CD14-positive monocyte (primary cell): ENCODE measurements around the gene SCN8A. TPM values are rescaled to one million over a fixed set of nuclear protein-coding genes. Genes with fewer than 3 reads are reported as not detected.

Source experiments
- DNase-seq, 3 donors: peaks; one replicate each; pipeline ENCODE4 v3.0.0-alpha.2; 2011 to 2022
- H2AFZ ChIP-seq: 2 replicates; pipeline ENCODE4 v1.6.0; 2012; ENCODE audit warnings: mild to moderate bottlenecking, low read depth, low read length, inconsistent platforms; ENCODE audit not compliant: insufficient read depth, poor library complexity, severe bottlenecking
- H3K27ac ChIP-seq, 2 donors: 1 replicate in 1 of 2; 2 replicates in 1 of 2; pipeline ENCODE4 v1.5.1; 2012 to 2013; ENCODE audit warnings: low read length in 2 of 2, control low read depth in 1 of 2, inconsistent platforms in 1 of 2, low read depth in 1 of 2, mild to moderate bottlenecking in 1 of 2
- H3K27me3 ChIP-seq, 2 donors: one replicate each; pipeline versions ENCODE4 v1.6.0 to v1.6.1; 2011 to 2013; ENCODE audit warnings: low read length in 2 of 2; ENCODE audit not compliant: control insufficient read depth in 2 of 2, insufficient read depth in 2 of 2
- H3K36me3 ChIP-seq, 2 donors: replicated peaks in 1 of 2; 1 replicate in 1 of 2; 2 replicates in 1 of 2; pipeline versions ENCODE4 v1.5.1 to v1.6.1; 2012 to 2013; ENCODE audit warnings: low read length in 2 of 2, control low read depth in 1 of 2, inconsistent platforms in 1 of 2, mild to moderate bottlenecking in 1 of 2; ENCODE audit not compliant: insufficient read depth in 2 of 2, control insufficient read depth in 1 of 2
- H3K4me1 ChIP-seq, 2 donors: 1 replicate in 1 of 2; 2 replicates in 1 of 2; pipeline versions ENCODE4 v1.5.1 to v1.6.1; 2012 to 2013; ENCODE audit warnings: low read length in 2 of 2, control low read depth in 1 of 2, inconsistent platforms in 1 of 2, mild to moderate bottlenecking in 1 of 2, moderate library complexity in 1 of 2; ENCODE audit not compliant: insufficient read depth in 2 of 2, control insufficient read depth in 1 of 2
- H3K4me2 ChIP-seq: replicated peaks from 2 replicates; pipeline ENCODE3; 2012; ENCODE audit warnings: low read length, moderate library complexity, mild to moderate bottlenecking; ENCODE audit not compliant: poor library complexity, severe bottlenecking; ENCODE audit errors: extremely low read depth
- H3K4me3 ChIP-seq, 3 experiments: fragments of 200-600 bp in 1 of 3; sonication (generic) in 1 of 3; replicated peaks in 1 of 3; 1 replicate in 2 of 3; 2 replicates in 1 of 3; pipeline ENCODE4 v1.5.1; 2011 to 2013; ENCODE audit warnings: low read length in 3 of 3, mild to moderate bottlenecking in 3 of 3, control low read depth in 2 of 3, low read depth in 2 of 3, inconsistent platforms in 1 of 3, moderate library complexity in 1 of 3
- H3K79me2 ChIP-seq: 2 replicates; pipeline ENCODE4 v1.6.0; 2012; ENCODE audit warnings: mild to moderate bottlenecking, control low read depth, inconsistent platforms, low read length, moderate library complexity; ENCODE audit not compliant: insufficient read depth
- H3K9ac ChIP-seq: 2 replicates; pipeline ENCODE4 v1.6.0; 2017; ENCODE audit warnings: low read length, mild to moderate bottlenecking; ENCODE audit not compliant: insufficient read depth, poor library complexity, severe bottlenecking
- H3K9me3 ChIP-seq, 2 donors: replicated peaks in 1 of 2; 1 replicate in 1 of 2; 2 replicates in 1 of 2; pipeline versions ENCODE4 v1.5.1 to v1.6.1; 2012 to 2013; ENCODE audit warnings: low read length in 2 of 2, control low read depth in 1 of 2; ENCODE audit not compliant: control insufficient read depth in 1 of 2, insufficient read depth in 1 of 2
- H4K20me1 ChIP-seq: 2 replicates; pipeline ENCODE4 v1.6.0; 2012; ENCODE audit warnings: mild to moderate bottlenecking, low read length, control low read depth, moderate library complexity; ENCODE audit not compliant: insufficient read depth
- H3K27ac Mint-ChIP-seq, 7 donors: one replicate each; pipeline ENCODE4 v1.8.0; 2020; ENCODE audit warnings: mild to moderate bottlenecking in 7 of 7, mixed read lengths in 7 of 7, moderate library complexity in 6 of 7, inconsistent platforms in 2 of 7
- H3K27me3 Mint-ChIP-seq, 3 donors: one replicate each; pipeline ENCODE4 v1.8.0; 2021 to 2022; ENCODE audit warnings: low read depth in 3 of 3, mild to moderate bottlenecking in 3 of 3, mixed read lengths in 3 of 3, moderate library complexity in 3 of 3, inconsistent platforms in 1 of 3
- H3K36me3 Mint-ChIP-seq, 2 donors: one replicate each; pipeline ENCODE4 v1.8.0; 2020; ENCODE audit warnings: mixed read lengths in 2 of 2, inconsistent platforms in 1 of 2, mild to moderate bottlenecking in 1 of 2
- H3K4me1 Mint-ChIP-seq: one replicate; pipeline ENCODE4 v1.8.0; 2020; ENCODE audit warnings: mild to moderate bottlenecking, mixed read lengths
- H3K4me3 Mint-ChIP-seq, 2 donors: one replicate each; pipeline ENCODE4 v1.8.0; 2020; ENCODE audit warnings: mild to moderate bottlenecking in 2 of 2, mixed read lengths in 2 of 2, moderate library complexity in 1 of 2
- H3K9me3 Mint-ChIP-seq, 7 donors: one replicate each; pipeline ENCODE4 v1.8.0; 2020 to 2022; ENCODE audit warnings: mixed read lengths in 7 of 7, mild to moderate bottlenecking in 6 of 7, moderate library complexity in 6 of 7, inconsistent platforms in 2 of 7
- CTCF ChIP-seq: fragments of 200-600 bp; IDR thresholded peaks from one replicate; pipeline ENCODE4 v1.8.0; 2022; ENCODE audit warnings: antibody characterized with exemption, mild to moderate bottlenecking
- WGBS: methylation state at CpG from one replicate; pipeline ENCODE4 v1.1.5; 2013; ENCODE audit warnings: missing lambda C conversion rate; ENCODE audit not compliant: insufficient coverage; 5-methylcytosine and 5-hydroxymethylcytosine counted together
- intact Hi-C, 2 donors: fragments of 100-400 bp; cut with micrococcal nuclease; formaldehyde crosslinking; loops; one replicate each; pipeline versions ENCODE4 v1.15.0 to v1.15.1; 2023
- polyA plus RNA-seq, 3 donors: library from polyadenylated mRNA; depleted of rRNA in 1 of 3; unstranded in 2 of 3; stranded (reverse) in 1 of 3; fragments of 300-500 nt in 2 of 3; fragments of >200 nt in 1 of 3; fragmentation: Illumina TruSeq in 2 of 3; gene quantifications; 1 replicate in 2 of 3; 2 replicates in 1 of 3; pipeline ENCODE4 v1.2.3, GENCODE V29; 2012 to 2021

SCN8A gene
- polyA plus RNA-seq, 3 donors: 0.03 TPM; not detected in 2

DNA sequence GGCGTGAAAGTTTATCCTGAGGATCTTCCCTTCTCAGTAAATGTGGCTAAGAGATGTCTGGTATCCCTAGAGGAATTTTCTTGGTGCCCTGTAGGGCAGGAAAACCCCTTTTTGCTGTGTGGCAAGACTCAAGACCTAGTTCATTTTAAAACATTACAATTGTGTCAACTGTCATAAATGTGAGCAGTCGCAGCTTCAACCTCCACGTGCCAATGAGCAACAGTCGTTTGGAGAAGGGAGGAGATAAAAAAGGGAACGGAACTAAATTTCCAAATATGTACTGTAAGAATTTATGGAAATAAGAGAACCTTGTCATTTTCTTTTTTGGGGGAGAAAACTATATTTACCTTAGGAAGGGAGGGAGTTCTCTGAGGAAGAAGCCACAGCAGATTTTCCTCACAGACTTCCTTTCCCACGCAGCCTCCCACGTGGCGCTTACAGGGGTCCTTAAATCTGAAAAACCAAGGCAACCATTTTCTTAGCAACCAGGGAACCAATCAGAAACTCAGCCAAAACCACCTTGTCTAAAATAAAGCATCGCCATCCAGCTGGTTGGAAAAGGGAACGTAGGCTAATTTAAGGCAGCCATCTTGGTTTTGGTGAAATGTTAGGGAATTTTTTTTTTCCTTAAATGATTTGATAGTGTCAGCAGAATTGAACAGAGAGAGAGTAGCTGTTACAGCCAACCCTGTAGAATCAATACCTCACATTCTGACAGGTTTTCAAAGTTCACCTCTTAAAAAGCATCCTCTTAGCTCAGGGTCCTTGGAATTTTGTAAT is 158.4 kb downstream of the SCN8A start:
- Histone ChIP-seq H3K9me3 (no peaks in the 10 kb centered on the region), H3K4me2 (no peak overlapping the region), H3K4me3 (no peak overlapping the region), H3K79me2 (no peaks in the 10 kb centered on the region), H3K4me1 (peaks cover 0 to 6% of the 10 kb centered on the region in 2 donors), H3K9ac (no peak overlapping the region), H3K27me3 (no peaks in the 10 kb centered on the region), H2AFZ (no peak overlapping the region), H3K36me3 (no peaks in the 10 kb centered on the region), H3K27ac (no peak overlapping the region), H4K20me1 (no peaks in the 10 kb centered on the region)
- TF ChIP-seq CTCF: no peak
- H3K36me3 Mint-ChIP-seq: no peaks in the 10 kb centered on the region
- peaks cover 0 to 2% (median 1%) of the 10 kb centered on the region in 3 donors for H3K27me3 Mint-ChIP-seq
- 93% methylated on average over 3 of the region's 10 CpGs for WGBS
- H3K4me1 Mint-ChIP-seq: peaks cover 7% of the 10 kb centered on the region
- no peak overlapping the region for H3K27ac Mint-ChIP-seq
- no peak for DNase-seq
- peaks cover 0 to 2% (median 0%) of the 10 kb centered on the region in 7 donors for H3K9me3 Mint-ChIP-seq
- H3K4me3 Mint-ChIP-seq: no peak overlapping the region
- intact Hi-C loops: no loop called here

DNA sequence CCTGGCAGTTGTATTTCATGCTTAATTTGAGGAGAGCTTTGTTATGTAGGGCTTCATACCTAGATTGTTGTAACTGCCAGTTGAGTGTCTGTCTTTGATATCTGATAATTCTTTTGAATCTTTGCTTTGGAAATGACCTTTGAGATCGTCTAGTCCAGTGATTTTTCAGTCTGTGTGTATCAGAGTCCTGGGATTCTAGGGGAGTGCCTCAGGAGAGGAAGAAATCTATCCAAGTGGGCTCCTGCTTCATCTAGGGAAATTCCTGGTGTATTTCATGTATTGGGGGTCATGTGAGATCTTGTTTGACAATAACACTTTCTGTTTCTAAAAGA is 158.9 kb downstream of the SCN8A start:
- Histone ChIP-seq H3K4me1 (peaks cover 0 to 6% of the 10 kb centered on the region in 2 donors), H3K27me3 (no peaks in the 10 kb centered on the region), H3K4me2 (no peak overlapping the region), H3K27ac (no peak overlapping the region), H3K79me2 (no peaks in the 10 kb centered on the region), H3K36me3 (no peaks in the 10 kb centered on the region), H2AFZ (no peak overlapping the region), H4K20me1 (no peaks in the 10 kb centered on the region), H3K4me3 (no peak overlapping the region), H3K9ac (no peak overlapping the region), H3K9me3 (no peaks in the 10 kb centered on the region)
- no peaks in the 10 kb centered on the region for H3K36me3 Mint-ChIP-seq
- WGBS: 67% methylated on average over 1 of the region's 1 CpG
- no peaks in the 10 kb centered on the region for H3K9me3 Mint-ChIP-seq
- intact Hi-C loops: no loop called here
- no peak overlapping the region for H3K27ac Mint-ChIP-seq
- TF ChIP-seq CTCF: no peak
- peaks cover 7% of the 10 kb centered on the region for H3K4me1 Mint-ChIP-seq
- H3K4me3 Mint-ChIP-seq: no peak overlapping the region
- H3K27me3 Mint-ChIP-seq: peaks cover 0 to 2% (median 0%) of the 10 kb centered on the region in 3 donors
- no peak for DNase-seq
